Colon (tissue), 2 donors: Measurements from ENCODE around the gene SLC25A18.
"Not testable (repeated sequence)": the region's sequence is repeated elsewhere in the genome, so short reads cannot be mapped to it uniquely, and the experiment has no call there.

Experiments
- FAIRE-seq: peaks from 2 replicates; lab custom pipeline; 2012; peaks lifted over from hg19 to GRCh38; lab: Jason Lieb, UNC
- donor health status: control.
- donor health status: control.

SLC25A18 gene

GRCh38 chr22:17562906-17563870, at the start of gene SLC25A18:
SLC25A18 (plus strand) TSS chr22:17563498; CDS start chr22:17579945, 16,447 bp downstream.
- no peak for FAIRE-seq

- no peak for FAIRE-seq
Measured at GRCh38 chr22:17513612-17514011, 49.7 kb upstream of the SLC25A18 start.

- no peak for FAIRE-seq
Measured at GRCh38 chr22:17514084-17514483, 49.2 kb upstream of the SLC25A18 start.

GRCh38 chr22:17518406-17518805, 44.9 kb upstream of the SLC25A18 start:
- no peak for FAIRE-seq

- not testable (repeated sequence) for FAIRE-seq
Measured at GRCh38 chr22:17521971-17522370, 41.3 kb upstream of the SLC25A18 start.

GRCh38 chr22:17523925-17524324, 39.4 kb upstream of the SLC25A18 start:
- FAIRE-seq = no peak

GRCh38 chr22:17536269-17536668, 27.0 kb upstream of the SLC25A18 start:
- FAIRE-seq = no peak

GRCh38 chr22:17537155-17537554, 26.1 kb upstream of the SLC25A18 start:
- no peak for FAIRE-seq

- FAIRE-seq = no peak
Measured at GRCh38 chr22:17540481-17540880, 22.8 kb upstream of the SLC25A18 start.

GRCh38 chr22:17541476-17541875, 21.8 kb upstream of the SLC25A18 start:
- FAIRE-seq = no peak

- no peak for FAIRE-seq
Measured at GRCh38 chr22:17542452-17542851, 20.8 kb upstream of the SLC25A18 start.

- FAIRE-seq = no peak
Measured at GRCh38 chr22:17548010-17548755, 15.1 kb upstream of the SLC25A18 start.

GRCh38 chr22:17548756-17549035, 14.6 kb upstream of the SLC25A18 start:
- no peak for FAIRE-seq

GRCh38 chr22:17549183-17549582, 14.1 kb upstream of the SLC25A18 start:
- FAIRE-seq = no peak

GRCh38 chr22:17549655-17550054, 13.6 kb upstream of the SLC25A18 start:
- no peak for FAIRE-seq

GRCh38 chr22:17552737-17553136, 10.6 kb upstream of the SLC25A18 start:
- no peak for FAIRE-seq

- FAIRE-seq = no peak
Measured at GRCh38 chr22:17554814-17555213, 8.5 kb upstream of the SLC25A18 start.

GRCh38 chr22:17559188-17559587, 4.1 kb upstream of the SLC25A18 start:
- FAIRE-seq = no peak

GRCh38 chr22:17563936-17564391, 666 bp downstream of the SLC25A18 start:
- no peak for FAIRE-seq

GRCh38 chr22:17566016-17566687, 2.9 kb downstream of the SLC25A18 start:
- FAIRE-seq = not testable (repeated sequence)

- no peak for FAIRE-seq
Measured at GRCh38 chr22:17566776-17567175, 3.5 kb downstream of the SLC25A18 start.

- FAIRE-seq = no peak
Measured at GRCh38 chr22:17569971-17570511, 6.7 kb downstream of the SLC25A18 start.
